ENCODE results near the gene SYNGR3. TPM values are rescaled to one million over a fixed set of nuclear protein-coding genes. Genes with fewer than 3 reads are reported as not detected.

Gene SYNGR3
- total RNA-seq, 1 donor from 2014 or later = 2.1 TPM

DNA sequence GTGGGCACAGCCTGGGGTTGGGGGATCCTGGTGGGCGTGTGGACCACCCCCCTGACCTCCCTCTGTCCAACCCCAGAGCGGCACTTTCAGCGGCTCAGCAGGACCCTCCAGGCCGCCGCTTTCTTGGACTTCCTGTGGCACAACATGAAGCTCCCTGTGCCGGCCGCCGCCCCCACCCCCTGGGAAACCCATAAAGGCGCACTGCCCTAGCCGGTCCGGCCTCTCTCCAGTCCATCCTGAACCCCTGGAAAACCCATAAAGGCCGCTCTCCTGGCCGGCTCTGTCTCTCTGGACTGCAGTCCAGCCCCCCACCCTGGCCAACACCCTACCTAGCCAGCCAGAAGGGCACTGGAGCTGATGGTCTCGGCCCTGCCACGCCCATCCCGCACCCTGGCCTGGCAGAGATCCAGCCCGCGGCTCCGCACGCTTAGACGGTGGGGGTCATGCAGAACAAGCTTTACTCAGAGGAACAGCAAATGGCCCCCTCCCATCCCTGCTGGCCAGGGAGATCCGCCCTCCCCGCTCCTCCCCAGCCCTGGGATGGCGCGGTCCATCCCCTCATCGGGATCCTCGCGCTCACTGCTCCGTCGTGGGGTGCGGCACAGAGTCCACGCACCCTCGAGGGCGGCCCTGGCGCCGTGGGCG lies 11.2 kb upstream of the SYNGR3 start:
- Mint-ChIP-seq H3K27me3 (ENCODE audit: low read depth) (peaks cover 50% of the 10 kb centered on the region), H3K36me3 (ENCODE audit: low read depth) (no peaks in the 10 kb centered on the region), H3K9me3 (no peaks in the 10 kb centered on the region), H3K4me3 (no peak overlapping the region), H3K27ac (ENCODE audit: unreplicated experiment) (no peak overlapping the region), H3K4me1 (peaks cover 21% of the 10 kb centered on the region)
- DNase-seq (ENCODE audit: low read depth, low spot score) = no peak
- TF ChIP-seq, protein P1, sequence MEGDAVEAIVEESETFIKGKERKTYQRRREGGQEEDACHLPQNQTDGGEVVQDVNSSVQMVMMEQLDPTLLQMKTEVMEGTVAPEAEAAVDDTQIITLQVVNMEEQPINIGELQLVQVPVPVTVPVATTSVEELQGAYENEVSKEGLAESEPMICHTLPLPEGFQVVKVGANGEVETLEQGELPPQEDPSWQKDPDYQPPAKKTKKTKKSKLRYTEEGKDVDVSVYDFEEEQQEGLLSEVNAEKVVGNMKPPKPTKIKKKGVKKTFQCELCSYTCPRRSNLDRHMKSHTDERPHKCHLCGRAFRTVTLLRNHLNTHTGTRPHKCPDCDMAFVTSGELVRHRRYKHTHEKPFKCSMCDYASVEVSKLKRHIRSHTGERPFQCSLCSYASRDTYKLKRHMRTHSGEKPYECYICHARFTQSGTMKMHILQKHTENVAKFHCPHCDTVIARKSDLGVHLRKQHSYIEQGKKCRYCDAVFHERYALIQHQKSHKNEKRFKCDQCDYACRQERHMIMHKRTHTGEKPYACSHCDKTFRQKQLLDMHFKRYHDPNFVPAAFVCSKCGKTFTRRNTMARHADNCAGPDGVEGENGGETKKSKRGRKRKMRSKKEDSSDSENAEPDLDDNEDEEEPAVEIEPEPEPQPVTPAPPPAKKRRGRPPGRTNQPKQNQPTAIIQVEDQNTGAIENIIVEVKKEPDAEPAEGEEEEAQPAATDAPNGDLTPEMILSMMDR (conservative IDR thresholded peaks at IDR 0.05) = no peak

DNA sequence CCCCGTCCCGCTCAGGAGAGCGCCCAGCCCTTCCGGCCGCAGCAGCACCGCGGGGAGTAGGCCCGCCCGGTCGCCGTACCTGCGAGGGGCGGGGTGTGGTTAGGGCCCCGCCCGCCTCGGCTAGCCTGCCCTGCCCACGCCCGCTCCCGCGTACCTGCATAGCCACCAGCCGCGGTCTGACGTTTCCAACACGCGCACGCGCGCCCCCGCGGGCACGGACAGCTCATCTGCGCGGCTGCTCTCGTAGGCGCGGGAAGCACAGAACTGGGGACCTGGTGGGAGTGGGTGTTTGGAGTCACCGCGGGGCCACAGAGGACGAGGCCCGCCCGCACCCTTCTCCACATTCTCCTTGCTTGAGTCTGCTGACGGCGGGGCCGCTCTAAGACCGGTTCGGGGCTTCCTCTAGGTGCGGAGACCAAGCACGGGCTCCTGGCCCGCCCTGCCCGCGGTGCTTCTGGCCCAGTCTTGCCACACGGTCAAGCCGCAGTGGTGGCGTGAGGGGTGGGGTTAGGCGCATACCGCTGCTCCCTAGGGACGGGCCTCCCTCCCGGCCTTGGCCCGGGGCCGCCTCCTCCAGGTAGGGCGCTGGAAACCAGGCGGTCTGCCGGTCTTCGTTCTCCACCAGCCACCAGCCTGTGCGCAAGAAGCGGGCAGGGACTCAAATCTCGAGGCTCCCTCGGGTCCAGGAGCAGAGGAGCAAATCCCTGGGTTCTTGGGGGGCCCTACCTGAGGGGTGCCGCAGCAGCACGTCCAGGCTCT lies 10.3 kb upstream of the SYNGR3 start:
- TF ChIP-seq, protein P1 (conservative IDR thresholded peaks at IDR 0.05) = no peak
- no peak overlapping the region for H3K27ac Mint-ChIP-seq (ENCODE audit: unreplicated experiment)
- no peak overlapping the region for H3K4me3 Mint-ChIP-seq
- DNase-seq (ENCODE audit: low read depth, low spot score) = no peak
- peaks cover 50% of the 10 kb centered on the region for H3K27me3 Mint-ChIP-seq (ENCODE audit: low read depth)
- H3K36me3 Mint-ChIP-seq (ENCODE audit: low read depth) = no peaks in the 10 kb centered on the region
- no peaks in the 10 kb centered on the region for H3K9me3 Mint-ChIP-seq
- peaks cover 21% of the 10 kb centered on the region for H3K4me1 Mint-ChIP-seq

DNA sequence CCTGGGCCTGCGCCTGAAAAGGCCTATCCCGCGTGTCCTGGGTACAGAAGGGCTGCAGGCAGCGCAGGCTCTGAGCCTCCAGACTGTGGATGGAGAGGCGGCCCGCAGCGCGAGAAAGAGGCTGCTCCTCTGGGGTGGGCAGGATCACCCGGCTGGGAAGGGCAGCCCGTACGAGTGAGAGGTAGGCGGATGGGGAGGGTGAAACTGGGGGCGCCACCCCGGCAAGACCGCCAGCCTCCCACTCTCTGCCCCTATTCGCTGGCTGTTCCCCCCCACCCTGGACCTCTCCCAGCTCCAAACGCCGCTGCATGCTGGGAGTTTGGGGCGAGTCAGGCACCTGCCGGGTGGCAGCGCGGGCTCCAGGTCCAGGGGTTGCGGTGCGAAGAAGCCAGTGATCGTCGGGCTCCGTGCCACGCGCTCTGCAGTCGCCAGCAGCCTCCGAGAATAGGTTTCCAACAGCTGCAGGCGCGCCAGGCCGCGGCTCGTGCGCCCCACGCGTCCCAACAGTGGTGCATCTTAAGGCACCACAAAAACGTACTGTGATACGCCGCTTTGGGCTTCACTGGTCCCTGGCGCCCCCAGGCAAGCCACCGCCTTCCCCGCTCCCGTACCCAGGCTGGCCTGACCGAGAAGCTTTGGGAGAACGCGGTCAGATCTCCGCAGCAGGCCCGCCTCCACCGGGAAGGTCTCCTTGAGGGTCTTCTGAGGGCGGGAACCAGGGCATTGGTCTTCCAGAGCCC lies 9.6 kb upstream of the SYNGR3 start:
- H3K4me3 Mint-ChIP-seq = no peak overlapping the region

DNA sequence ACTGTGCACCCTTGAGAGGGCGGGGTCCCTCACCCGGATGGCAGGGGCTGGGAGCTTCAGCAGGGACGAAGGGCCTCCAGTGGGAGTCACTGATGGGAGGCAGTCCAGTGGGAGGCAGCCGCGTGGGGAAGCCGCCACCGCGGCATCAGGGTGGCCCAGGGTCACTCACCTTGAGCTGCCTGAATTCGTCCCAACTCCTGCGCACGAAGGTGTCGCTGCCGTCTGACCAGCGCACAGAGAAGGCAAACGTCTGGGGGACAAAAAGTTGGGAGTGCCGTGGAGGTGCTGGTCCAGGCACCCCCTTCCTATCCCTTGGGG lies 9.0 kb upstream of the SYNGR3 start:
- H3K9me3 Mint-ChIP-seq = no peaks in the 10 kb centered on the region
- H3K4me3 Mint-ChIP-seq = no peak overlapping the region
- H3K27me3 Mint-ChIP-seq (ENCODE audit: low read depth) = peaks cover 55% of the 10 kb centered on the region

More for the DNA sequence above, 9.6 kb upstream of the SYNGR3 start:
- Mint-ChIP-seq H3K36me3 (ENCODE audit: low read depth) (no peaks in the 10 kb centered on the region), H3K4me1 (peaks cover 28% of the 10 kb centered on the region), H3K27me3 (ENCODE audit: low read depth) (peaks cover 54% of the 10 kb centered on the region), H3K9me3 (no peaks in the 10 kb centered on the region), H3K27ac (ENCODE audit: unreplicated experiment) (no peak overlapping the region)
- TF ChIP-seq, protein P1 (conservative IDR thresholded peaks at IDR 0.05) = no peak
- no peak for DNase-seq (ENCODE audit: low read depth, low spot score)

DNA sequence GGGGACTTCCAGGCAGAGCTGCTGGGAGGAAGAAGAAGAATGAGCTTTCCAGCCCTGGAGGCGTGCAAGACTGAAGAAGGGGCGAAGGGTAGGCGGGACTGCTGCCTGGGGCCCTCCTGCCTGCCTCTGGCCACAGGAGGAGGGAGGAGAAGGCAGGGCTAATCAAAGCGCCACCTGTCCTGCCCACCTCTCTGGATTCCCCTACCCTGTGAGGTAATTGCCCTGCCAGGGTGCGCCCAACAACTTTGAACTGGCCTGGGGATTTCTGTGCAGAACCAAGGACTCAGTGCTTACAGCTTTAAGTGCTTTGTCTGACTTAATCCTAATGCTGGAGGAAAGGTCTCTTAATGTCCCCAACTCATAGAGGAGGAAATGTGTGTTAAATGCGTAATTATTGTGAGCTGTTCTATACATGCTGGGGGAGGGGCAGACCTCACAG lies 8.4 kb upstream of the SYNGR3 start, which contains the start of gene NOXO1:
Gene NOXO1 (minus strand): TSS at position 72 of the 439 bp plus-strand sequence. CDS start 290 bp downstream, outside the sequence.
- no peak within 1 kb of the TSS for H3K27ac Mint-ChIP-seq (ENCODE audit: unreplicated experiment)
- H3K9me3 Mint-ChIP-seq = no peaks in the 10 kb centered on the region
- peaks cover under 1% of the 10 kb centered on the region for H3K36me3 Mint-ChIP-seq (ENCODE audit: low read depth)
- DNase-seq (ENCODE audit: low read depth, low spot score) = no peak
- H3K27me3 Mint-ChIP-seq (ENCODE audit: low read depth) = peaks cover 56% of the 10 kb centered on the region
- TF ChIP-seq, protein P1 (conservative IDR thresholded peaks at IDR 0.05) = no peak
- H3K4me1 Mint-ChIP-seq = peaks cover 30% of the 10 kb centered on the region
- peak within 1 kb of the TSS; percentile 85 for H3K4me3 Mint-ChIP-seq

More for the DNA sequence above, 9.0 kb upstream of the SYNGR3 start:
- Mint-ChIP-seq H3K27ac (ENCODE audit: unreplicated experiment) (no peak overlapping the region), H3K36me3 (ENCODE audit: low read depth) (no peaks in the 10 kb centered on the region), H3K4me1 (peaks cover 30% of the 10 kb centered on the region)
- TF ChIP-seq, protein P1 (conservative IDR thresholded peaks at IDR 0.05) = no peak
- DNase-seq (ENCODE audit: low read depth, low spot score) = no peak

Measured in neural crest cell (in vitro differentiated cells).